ENCODE data around the gene EEPD1.
A peak's percentile ranks its signal among the peaks of the same experiment; 100 is the strongest.
"Not testable (repeated sequence)": the region's sequence is repeated elsewhere in the genome, so short reads cannot be mapped to it uniquely, and the experiment has no call there.

Gene EEPD1

DNA sequence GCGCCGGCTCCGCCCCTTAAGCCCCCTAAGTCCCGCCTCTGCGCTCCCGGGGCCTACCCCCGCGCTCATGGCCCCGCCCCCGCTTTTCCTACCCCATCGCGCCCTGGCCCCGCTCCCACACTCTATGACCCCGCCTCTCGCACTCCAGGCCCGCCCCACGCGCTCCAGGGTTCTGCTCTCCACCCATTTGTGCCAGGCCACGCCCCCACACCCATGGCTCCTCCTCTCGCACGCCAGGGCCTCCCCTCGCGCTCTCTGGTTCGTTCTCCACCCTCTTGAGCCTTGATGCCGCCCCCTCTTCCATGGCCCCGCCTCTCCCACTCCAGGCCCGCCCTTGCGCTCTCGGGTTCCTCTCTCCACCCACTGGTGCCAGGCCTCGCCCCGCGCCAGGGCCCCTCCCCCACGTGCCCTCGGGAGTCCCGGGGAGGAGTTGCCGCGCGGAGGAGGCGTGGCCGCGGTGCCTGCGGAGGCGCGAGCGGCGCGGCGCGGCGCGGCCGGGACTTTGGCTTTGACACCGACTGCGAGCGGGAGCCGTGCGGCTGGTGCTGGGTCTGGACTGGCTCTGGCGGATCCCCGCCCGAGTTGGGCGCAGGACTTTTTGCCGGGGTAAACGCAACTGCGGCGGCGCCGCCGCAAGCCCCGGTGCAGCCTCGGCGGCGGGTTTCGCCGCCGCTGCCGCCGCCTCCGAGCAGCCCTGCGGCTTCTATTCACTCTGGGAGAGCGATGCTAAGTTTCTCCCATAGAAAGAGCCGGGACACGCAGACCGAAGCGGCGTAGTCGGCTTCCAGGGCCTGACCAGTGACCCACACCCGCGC, at the start of gene EEPD1:
Gene EEPD1 (plus strand): TSS at position 499 of the 815 bp plus-strand sequence. CDS start 1,071 bp downstream, outside the sequence.
- peak; percentile 96 for DNase-seq

DNA sequence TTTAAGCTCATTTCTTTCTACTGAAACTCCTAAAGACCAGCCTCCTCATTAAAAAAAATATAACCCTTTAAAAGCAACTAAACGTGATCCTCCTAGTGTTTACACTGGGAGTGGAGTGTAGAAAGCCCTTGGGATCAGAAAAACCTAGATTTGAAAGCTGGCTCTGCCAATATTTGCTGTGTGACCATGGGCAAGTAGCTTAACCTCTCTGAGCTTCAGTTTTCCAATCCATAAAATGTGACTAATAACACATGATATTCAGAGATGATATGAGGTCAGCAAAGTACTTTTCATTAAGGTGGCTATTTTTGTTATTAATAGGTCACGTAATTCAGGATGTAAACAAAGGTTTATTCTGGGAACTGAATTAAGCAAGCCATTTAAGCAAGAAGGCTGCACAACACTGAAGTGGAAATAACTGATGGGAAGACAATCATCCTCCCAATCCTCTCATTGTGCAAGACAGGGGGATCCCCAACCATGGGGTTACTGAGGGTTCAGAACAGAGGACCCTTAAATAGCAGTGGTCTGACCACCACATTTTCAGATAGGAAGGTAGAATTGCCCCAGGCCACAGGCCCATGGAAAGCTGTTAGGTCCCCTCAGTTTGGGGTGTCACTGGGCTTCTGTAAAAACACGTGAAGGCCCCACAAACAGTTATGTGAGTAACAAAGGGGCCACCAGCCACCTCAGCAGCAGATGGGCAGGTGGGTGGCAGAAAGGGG, 49.1 kb upstream of the EEPD1 start:
- DNase-seq: no peak

DNA sequence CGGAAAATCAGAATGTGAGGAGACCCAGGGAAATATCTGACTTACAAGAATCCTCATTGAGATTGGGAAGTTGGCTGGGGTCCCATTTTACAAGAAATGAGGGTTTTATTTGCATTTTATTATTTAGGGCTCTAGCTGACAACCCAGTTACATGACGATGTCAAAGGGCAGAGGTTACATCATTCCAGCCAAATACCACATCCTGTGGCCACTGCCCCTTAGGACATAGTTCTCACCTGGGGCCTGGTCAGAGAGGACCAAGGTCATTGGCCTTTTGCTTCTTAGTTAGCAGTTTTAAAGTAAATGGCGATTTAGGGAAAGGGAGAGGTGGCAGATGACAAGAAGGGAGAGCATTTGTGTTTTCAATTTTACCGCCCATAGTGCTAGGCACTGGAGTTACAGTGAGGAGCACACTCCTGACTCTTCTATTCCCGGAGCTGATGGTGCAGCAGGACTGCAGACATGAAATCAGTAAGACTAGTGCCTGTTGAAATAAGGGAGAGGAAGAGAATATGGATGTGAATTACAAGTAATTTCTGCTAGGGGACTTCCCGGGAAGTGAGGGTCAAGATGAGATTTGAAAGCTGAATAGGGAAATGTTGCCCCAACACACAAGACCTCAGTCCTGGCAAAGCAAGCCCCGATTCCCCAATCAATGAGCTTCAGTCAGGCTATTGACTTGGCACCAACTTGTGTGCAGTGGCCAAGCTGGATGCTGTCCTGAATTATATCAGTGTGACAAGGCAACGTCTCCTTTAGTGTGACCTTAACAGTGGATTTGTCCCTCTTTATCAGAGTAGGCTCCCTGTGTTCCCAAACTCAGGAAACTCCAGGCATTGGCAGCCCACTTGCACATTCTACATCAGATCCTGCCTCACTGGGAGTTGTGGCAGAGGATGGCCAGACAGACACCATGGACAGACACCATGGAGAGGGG, 45.8 kb upstream of the EEPD1 start:
- DNase-seq: not testable (repeated sequence)

DNA sequence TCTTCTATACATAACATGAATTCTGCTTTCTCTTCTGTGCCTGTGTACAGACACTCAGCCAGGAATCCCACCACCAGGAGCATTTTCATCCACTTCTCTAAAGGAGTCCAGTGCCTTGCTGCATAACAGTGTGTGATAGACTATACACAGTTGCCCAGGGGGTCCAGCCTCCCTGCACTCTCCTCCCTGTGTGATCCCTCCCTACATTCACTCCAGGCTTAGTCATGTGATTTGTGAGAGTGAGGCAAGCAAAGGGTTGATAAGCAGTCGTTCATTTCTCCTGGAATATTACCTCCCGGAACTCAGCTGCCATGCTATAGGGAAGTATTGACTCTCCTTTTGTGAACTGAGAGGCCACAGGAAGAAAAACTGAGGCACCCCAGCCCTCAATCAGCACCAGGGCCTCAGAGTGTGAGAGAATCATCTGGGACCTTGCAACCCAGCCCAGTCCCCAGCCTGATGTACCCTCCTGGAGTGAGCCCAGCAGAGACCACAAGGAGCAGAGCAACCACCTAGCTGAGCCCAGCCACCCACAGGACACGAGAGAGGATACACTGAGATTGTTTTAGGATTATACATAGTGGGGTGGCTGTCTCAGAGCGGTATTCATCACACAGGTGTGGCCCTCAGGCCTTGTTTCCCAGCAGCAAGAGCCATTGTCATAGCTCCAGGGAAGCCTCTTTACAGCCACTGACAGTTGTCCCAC, 45.0 kb upstream of the EEPD1 start:
- no peak for DNase-seq

DNA sequence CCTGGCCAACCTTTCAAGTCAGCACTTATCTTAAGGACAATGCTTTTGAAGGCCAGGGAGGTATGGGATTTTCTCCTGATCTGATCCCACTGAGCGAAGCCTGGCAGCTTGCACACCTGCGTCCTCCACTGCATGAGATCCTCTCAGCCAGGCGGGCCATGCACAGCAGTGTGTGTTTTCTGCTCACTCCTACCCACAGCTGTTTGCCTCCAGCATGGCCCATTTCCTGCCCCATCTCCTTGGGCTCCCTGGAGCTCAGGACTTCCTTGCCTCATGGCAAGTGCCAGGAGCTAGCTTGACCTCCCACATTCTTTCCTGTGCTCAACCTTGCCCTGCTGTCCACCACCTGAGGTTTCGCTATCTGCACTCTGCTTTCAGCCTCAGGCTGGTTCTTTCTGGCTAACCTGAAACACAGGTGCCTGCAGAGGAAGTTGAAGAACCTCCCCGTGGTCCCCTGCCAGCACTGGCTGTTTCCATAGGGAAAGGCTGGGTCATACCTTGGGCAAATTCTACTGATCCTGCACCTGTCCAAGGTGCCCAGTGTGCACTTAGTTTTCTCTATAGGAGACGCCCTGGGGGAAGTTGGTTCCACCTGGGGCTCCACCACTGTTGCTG, 43.9 kb upstream of the EEPD1 start:
- DNase-seq: no peak

DNA sequence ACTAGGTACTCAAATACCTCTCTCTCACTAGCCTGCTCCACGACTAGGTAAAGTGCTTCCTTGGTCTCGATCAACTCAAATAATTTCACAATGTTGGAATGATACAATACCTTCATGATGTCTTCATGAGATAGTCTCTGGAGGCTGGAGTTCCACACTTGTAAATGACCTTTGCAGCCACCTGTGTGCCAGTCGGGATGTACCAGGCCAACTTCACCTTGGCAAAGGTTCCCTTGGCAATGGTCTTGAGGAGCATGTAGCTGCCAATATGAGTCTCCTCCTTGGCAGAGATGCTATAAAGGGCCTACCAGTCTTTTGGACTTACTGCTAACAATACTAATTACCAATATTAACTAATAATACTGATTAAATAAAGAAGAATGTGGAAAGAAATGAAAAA, 42.5 kb upstream of the EEPD1 start:
- no peak for DNase-seq

DNA sequence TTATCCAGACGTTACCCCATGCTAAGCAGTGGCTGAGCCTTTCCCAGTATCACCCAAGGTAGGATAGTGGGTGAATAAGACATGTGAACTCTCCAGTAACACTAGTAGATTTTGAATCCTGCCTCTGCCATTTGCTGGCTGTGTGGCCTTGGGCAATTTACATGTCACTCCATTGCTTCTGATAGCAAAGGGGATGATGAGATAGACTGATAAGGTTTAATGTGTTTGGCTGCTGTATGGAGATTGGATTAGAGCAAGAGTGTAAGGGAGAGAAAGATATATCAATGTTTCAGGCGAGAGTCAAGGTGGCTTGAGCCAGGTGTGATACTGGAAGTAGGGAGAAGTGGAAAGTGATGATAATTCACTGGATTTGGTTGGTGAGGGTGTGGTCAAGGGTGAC, 40.1 kb upstream of the EEPD1 start:
- no peak for DNase-seq

DNA sequence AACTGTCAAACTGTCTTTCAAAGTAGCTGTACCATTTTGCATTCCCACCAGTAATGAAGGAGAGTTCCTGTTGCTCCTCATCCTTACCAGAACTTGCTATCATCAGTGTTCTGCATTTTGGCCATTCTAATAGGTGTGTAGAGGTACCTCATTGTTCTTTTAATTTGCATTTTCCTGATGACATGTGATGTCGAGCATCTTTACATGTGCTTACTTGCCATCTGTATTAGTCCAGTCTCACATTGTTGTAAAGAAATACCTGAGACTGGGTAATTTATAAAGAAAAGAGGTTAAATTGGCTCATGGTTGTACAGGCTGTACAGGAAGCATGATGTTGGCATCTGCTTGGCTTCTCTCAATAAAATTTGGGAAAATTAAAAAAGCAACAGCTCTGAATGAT, 38.7 kb upstream of the EEPD1 start:
- no peak for DNase-seq

DNA sequence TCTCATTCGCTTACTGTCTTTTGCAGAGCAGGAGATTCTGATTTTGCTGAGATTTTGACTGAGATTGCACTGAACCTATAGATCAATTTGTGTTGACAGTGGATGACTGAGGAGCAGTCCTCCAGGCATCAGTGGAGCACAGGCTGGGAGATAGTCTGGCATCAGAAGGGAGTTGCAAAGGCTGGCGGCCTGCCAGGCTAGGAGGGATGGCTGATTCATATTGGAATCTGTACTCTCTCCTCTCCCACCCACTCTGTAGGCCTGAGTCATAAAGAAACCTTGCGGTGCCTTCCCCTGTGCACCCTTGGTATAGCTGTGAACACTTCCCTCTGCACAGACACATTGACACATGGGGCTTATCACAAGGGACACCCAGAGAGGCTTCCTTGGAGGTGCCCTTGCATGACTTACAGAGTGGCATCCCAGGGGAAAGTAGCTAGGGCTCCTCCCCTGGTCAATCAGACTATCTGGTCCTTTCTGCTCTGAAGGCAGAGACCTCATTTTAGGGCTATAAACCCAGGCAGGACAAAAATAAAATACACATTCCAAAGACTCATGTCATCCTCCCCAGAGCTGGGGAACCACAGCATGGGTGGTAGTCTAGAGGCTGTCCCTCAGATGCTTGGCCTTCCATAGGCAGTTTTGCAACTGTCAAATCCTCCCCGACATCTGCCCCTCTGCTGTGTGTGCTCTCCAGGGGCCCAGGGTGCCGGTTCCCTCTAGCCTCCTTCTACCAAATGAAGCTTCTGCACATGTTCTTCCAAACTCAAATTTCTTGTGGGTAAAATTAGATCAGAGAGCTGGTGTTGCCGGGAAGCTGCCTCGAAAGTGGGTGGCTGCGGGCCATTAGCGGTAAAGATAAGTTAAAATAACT, 37.4 kb upstream of the EEPD1 start:
- no peak for DNase-seq

DNA sequence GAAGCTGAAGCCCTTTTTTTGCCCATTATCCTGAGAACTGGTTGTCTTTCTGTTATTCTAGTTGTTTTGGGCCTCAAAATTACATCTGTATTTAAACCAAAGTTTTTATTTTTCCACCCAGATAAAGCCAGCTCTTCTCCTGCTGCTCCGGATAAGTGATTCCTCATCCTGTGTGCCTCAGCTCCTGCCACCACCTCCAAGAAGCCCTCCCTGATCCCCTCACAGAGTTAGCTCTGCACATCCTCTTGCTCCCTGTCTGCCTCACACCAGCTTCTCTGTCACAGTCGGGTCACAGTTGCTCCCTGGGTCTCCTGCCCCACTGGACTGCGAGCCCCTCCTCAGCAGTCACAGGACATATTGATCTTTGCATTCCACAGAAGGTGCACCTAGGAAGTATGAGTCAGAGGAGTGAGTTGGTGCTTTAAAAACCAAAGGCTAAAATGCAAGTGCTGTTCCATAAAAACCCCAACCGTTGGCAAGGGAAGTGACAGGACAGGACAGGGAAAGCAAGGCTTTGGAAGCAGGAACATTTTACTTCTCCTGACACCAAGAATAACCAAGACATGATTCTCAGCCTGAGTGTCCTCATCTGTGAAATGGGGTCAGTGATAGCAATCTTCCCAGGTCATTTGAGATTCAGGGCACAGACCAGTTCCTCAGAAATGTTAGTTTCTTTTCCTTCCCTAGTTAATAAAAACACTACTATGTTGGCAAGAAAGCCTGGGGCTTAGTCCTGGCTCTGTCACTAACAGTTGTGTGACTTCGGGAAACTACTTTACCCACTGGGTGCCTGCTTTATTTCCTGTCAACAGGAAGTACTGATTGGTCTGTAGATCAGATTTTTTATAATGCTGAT, 36.5 kb upstream of the EEPD1 start:
- no peak for DNase-seq

DNA sequence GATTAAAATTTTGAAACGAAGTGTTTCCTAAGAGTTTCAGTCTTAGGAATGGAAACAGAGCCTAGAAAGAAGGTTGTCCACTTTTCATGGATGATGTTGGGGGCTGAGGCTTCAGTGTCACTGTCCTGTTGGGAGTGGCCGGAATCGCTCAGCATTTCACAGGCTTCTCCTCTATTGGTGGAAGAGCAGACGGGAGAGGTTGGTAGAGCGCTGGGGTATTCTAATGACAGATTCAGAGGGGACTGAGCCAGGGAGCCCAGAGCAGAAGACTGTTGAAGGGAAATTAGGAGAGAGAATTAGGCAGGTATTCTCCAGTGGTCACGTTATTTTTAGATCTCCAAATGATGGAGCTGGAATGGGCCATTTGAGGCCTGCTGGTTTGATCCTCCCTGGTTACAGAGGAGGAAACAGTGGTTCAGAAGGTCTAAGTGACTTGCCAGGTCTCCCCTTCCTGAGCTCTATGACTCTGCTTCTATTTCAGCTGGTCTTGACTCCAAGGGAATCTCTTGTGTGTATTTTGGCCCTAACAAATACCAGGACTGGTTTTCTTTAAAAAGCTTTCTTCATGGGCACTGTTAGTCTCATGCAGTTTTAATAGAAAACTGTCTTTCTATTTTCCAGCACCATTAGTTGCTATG, 35.7 kb upstream of the EEPD1 start:
- DNase-seq: no peak

DNA sequence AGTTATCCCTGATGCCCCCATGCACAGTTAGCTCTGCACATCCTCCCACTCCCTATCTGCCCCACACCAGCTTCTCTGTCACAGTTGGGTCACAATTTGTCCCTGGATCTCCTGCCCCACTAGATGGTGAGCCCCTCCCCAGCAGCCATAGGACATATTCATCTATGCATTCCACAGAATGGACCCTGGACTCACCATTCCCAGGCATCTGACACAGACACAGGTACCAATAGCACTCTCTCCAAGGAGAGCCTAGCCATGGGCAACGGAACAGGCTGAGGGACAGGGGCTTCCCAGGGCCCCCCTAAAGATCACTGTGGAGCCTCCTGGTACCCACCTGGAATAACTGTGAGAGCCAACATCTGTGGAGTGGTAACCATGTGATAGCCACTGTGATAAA, 34.7 kb upstream of the EEPD1 start:
- DNase-seq: no peak

DNA sequence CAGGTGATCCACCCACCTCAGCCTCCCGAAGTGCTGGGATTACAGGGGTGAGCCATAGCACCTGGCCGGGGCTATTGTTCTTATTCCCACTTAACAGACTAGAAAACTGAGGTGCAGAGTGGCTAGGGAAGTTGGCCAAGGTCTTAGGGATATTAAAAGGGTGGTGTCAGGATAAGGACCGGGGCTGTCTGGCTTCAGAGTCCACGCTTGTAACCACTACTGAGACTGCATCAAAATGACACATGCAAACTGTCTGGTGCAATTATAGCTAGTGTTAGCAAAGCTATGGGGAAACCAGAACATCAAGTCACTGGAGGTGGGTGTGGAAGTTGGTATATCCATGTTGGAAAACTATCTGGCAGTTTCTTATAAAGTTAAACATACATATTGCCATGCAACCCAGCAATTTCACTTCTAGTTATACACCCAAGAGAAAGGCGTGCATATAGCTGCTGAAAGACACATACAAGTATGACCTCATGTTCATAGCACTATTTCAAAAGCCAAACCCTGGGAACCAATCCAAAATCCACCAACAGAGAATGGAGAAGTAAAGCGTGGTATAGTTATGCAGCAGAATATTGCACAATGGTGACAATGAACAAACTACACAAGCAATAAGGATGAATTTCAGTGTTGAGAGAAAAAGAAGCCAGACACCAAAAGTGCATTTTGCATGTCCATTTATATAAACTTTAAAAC, 33.9 kb upstream of the EEPD1 start:
- DNase-seq: no peak

DNA sequence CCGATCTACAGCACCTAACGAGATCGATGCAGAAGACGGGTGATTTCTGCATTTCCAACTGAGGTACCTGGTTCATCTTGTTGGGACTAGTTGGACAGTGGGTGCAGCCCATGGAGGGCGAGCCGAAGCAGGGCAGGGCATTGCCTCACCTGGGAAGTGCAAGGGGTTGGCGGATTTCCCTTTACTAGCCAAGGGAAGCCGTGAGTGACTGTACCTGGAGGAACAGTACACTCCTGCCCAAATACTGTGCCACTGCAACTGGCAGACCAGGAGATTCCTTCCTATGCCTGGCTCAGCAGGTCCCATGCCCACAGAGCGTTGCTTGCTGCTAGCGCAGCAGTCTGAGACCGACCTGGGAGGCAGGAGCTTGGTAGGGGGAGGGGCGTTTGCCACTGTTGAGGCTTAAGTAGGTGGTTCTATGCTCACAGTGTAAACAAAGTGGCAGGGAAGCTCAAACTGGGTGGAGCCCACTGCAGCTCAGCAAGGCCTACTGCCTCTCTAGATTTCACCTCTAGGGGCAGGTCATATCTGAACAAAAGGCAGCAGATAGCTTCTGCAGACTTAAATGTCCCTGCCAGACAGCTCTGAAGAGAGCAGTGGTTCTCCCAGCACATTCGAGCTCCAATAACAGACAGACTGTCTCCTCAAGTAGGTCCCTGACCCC, 32.9 kb upstream of the EEPD1 start:
- not testable (repeated sequence) for DNase-seq

DNA sequence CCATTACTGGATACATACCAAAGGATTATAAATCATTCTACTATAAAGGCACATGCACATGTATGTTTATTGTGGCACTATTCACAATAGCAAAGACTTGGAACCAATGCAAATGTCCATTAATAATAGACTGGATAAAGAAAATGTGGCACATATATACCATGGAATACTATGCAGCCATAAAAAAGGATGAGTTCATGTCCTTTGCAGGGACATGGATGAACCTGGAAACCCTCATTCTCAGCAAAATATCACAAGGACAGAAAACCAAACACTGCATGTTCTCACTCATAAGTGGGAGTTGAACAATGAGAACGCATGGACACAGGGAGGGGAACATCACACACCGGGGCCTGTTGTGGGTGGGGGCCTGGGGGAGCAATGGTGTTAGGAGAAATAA, 27.4 kb upstream of the EEPD1 start:
- not testable (repeated sequence) for DNase-seq

DNA sequence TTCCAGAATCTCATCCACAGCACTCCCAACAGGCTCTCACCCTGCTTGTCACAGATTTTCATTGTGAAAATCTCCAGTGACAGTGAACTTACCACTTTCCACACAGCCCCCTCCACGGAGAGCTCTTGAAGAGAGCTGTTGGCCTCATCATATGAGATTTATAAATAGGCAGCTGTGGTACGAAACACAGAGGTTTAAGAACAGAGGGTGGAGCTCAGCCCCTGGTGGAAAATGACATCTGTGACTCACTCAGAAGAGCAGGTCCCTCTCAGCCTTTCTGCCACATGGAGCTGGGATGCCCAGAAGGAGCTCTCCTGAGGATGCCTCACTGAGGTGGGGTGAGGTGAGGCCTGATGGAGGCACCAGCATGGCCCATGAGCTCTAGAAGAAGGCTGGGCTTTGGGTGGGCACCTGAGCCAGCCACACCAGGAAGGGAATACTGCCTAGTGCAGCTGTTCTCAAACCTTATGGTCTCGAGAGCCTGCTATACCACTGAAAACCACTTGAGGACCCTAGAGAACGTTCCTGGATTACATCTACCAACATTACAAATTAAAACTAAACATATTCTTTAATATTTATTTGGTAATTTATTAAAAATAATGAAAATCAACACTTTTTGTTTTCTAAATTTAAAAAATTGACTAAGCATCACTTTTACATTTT, 25.8 kb upstream of the EEPD1 start:
- DNase-seq: no peak

DNA sequence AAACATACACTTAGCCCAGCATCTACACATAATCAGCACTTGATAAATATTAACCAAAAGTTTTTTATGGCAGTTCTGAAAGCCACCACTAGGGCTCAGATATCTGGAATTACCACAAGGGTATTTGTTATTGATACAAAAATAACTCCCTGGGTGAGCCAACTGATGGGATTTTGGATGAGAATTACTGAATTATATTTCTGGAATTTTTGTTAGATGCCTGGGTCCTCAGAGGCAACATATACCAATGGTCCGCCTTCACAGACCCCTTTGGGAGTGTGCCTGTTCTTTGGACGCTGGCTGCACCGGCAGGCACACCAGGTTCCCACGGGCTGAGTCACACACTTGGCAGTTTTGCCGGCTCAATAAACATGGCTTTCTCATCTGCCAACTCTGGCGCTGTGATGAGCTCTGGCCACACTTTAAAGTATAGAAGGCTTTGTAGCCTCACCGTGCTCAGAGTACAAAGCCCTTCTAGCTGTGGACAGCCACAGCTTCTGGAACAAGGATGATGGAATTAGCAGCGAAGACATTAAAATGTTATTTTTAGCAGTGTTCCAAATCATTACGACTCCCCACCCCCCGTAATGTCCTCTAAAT, 24.5 kb upstream of the EEPD1 start:
- peak; percentile 53 for DNase-seq

All from NCI-H748 treated with DMSO at 0.1 percent for 48 hours (cell line).